ENCODE results near the gene WDR44. TPM values are rescaled to one million over a fixed set of nuclear protein-coding genes. Genes with fewer than 3 reads are reported as not detected.

WDR44 gene
- polyA plus RNA-seq, 4 donors: 10.7 to 14.8 (median 13.2) TPM

Other genes starting within 250 kb of the WDR44 start
- 100 to 1,000 TPM in 1 of 4 donors, 10 to 100 TPM in 3; 20.1 to 123 (median 80.0) TPM for gene KLHL13, start 229.3 kb upstream of the WDR44 start, polyA plus RNA-seq (ENCODE audit: insufficient read length in 4 of 4)
- 10 to 100 TPM; 15.3 to 89.2 (median 26.5) TPM for gene DOCK11, start 149.7 kb downstream of the WDR44 start, polyA plus RNA-seq (ENCODE audit: insufficient read length in 4 of 4)

Data from left renal pelvis (tissue), 4 donors.